ENCODE measurements around the gene KLC1. TPM values are rescaled to one million over a fixed set of nuclear protein-coding genes. Genes with fewer than 3 reads are reported as not detected.

Gene KLC1
- total and polyA plus RNA-seq, 2 of the 8 experiments (the other 6 are each of a cell fraction or from before 2014, with no cell fraction given) = 84.6 to 134 TPM

GRCh38 chr14:103629503-103630121, 601 bp downstream of the KLC1 start (continued):
- TF ChIP-seq CHD7 (IDR thresholded peaks at IDR 0.05; ENCODE audit: insufficient replicate concordance, low read length) = no peak
- TF ChIP-seq POLR2AphosphoS5 (IDR thresholded peaks at IDR 0.05; ENCODE audit: low read depth, low read length) = no peak
- no peak for TF ChIP-seq RNF2 (IDR thresholded peaks at IDR 0.05; ENCODE audit: borderline replicate concordance, low read depth, low read length, missing control alignments, poor library complexity, severe bottlenecking)
